ENCODE measurements around the gene GAS1. TPM values are rescaled to one million over a fixed set of nuclear protein-coding genes. Genes with fewer than 3 reads are reported as not detected.

Gene GAS1
- total RNA-seq, 1 donor from 2014 or later: 307 TPM

- no peaks in the 10 kb centered on the region for H3K9me3 Mint-ChIP-seq (ENCODE audit: unreplicated experiment)
- H3K4me1 Mint-ChIP-seq (ENCODE audit: unreplicated experiment): peaks cover 86% of the 10 kb centered on the region
- peaks cover 9% of the 10 kb centered on the region for H3K36me3 Mint-ChIP-seq (ENCODE audit: unreplicated experiment)
- H3K27me3 Mint-ChIP-seq (ENCODE audit: unreplicated experiment): no peaks in the 10 kb centered on the region
- H3K4me3 Mint-ChIP-seq (ENCODE audit: unreplicated experiment): no peak overlapping the region
- TF ChIP-seq CTCF (IDR thresholded peaks at IDR 0.05): no peak
- no peak for DNase-seq (ENCODE audit: extremely low spot score, unreplicated experiment)
- peak overlapping the region; percentile 80 for H3K27ac Mint-ChIP-seq (ENCODE audit: unreplicated experiment)
Measured at GRCh38 chr9:86979657-86980056, 32.4 kb upstream of the GAS1 start.

GRCh38 chr9:86978922-86979474 is 31.7 kb upstream of the GAS1 start:
- H3K27ac Mint-ChIP-seq (ENCODE audit: unreplicated experiment): peak overlapping the region; percentile 80
- peaks cover 9% of the 10 kb centered on the region for H3K36me3 Mint-ChIP-seq (ENCODE audit: unreplicated experiment)
- H3K9me3 Mint-ChIP-seq (ENCODE audit: unreplicated experiment): no peaks in the 10 kb centered on the region
- no peak for TF ChIP-seq CTCF (IDR thresholded peaks at IDR 0.05)
- no peaks in the 10 kb centered on the region for H3K27me3 Mint-ChIP-seq (ENCODE audit: unreplicated experiment)
- H3K4me1 Mint-ChIP-seq (ENCODE audit: unreplicated experiment): peaks cover 86% of the 10 kb centered on the region
- peak overlapping the region; percentile 11 for H3K4me3 Mint-ChIP-seq (ENCODE audit: unreplicated experiment)
- DNase-seq (ENCODE audit: extremely low spot score, unreplicated experiment): no peak

- TF ChIP-seq CTCF (IDR thresholded peaks at IDR 0.05): no peak
- Mint-ChIP-seq H3K27me3 (ENCODE audit: unreplicated experiment) (no peaks in the 10 kb centered on the region), H3K9me3 (ENCODE audit: unreplicated experiment) (no peaks in the 10 kb centered on the region), H3K4me1 (ENCODE audit: unreplicated experiment) (peaks cover 82% of the 10 kb centered on the region), H3K4me3 (ENCODE audit: unreplicated experiment) (no peak overlapping the region), H3K36me3 (ENCODE audit: unreplicated experiment) (peaks cover 9% of the 10 kb centered on the region), H3K27ac (ENCODE audit: unreplicated experiment) (peak overlapping the region; percentile 80)
- no peak for DNase-seq (ENCODE audit: extremely low spot score, unreplicated experiment)
Measured at GRCh38 chr9:86978413-86978812, 31.1 kb upstream of the GAS1 start.

GRCh38 chr9:86977205-86977835 is 30.0 kb upstream of the GAS1 start:
- H3K27ac Mint-ChIP-seq (ENCODE audit: unreplicated experiment): peak overlapping the region; percentile 82
- no peak overlapping the region for H3K4me3 Mint-ChIP-seq (ENCODE audit: unreplicated experiment)
- peaks cover 7% of the 10 kb centered on the region for H3K36me3 Mint-ChIP-seq (ENCODE audit: unreplicated experiment)
- H3K27me3 Mint-ChIP-seq (ENCODE audit: unreplicated experiment): no peaks in the 10 kb centered on the region
- no peak for DNase-seq (ENCODE audit: extremely low spot score, unreplicated experiment)
- H3K4me1 Mint-ChIP-seq (ENCODE audit: unreplicated experiment): peaks cover 72% of the 10 kb centered on the region
- H3K9me3 Mint-ChIP-seq (ENCODE audit: unreplicated experiment): no peaks in the 10 kb centered on the region
- no peak for TF ChIP-seq CTCF (IDR thresholded peaks at IDR 0.05)

- no peak for TF ChIP-seq CTCF (IDR thresholded peaks at IDR 0.05)
- peaks cover 70% of the 10 kb centered on the region for H3K4me1 Mint-ChIP-seq (ENCODE audit: unreplicated experiment)
- no peak overlapping the region for H3K4me3 Mint-ChIP-seq (ENCODE audit: unreplicated experiment)
- no peaks in the 10 kb centered on the region for H3K9me3 Mint-ChIP-seq (ENCODE audit: unreplicated experiment)
- H3K27ac Mint-ChIP-seq (ENCODE audit: unreplicated experiment): peak overlapping the region; percentile 82
- no peaks in the 10 kb centered on the region for H3K27me3 Mint-ChIP-seq (ENCODE audit: unreplicated experiment)
- DNase-seq (ENCODE audit: extremely low spot score, unreplicated experiment): no peak
- H3K36me3 Mint-ChIP-seq (ENCODE audit: unreplicated experiment): no peaks in the 10 kb centered on the region
Measured at GRCh38 chr9:86975606-86976005, 28.3 kb upstream of the GAS1 start.

Data from osteocyte (in vitro differentiated cells).